NCI-H2081 (cell line): ENCODE results near the gene OR2D3.
"Not testable (repeated sequence)": the region's sequence is repeated elsewhere in the genome, so short reads cannot be mapped to it uniquely, and the experiment has no call there.

ENCODE experiments used
- DNase-seq, 2 experiments: peaks; one replicate each; lab custom pipeline; 2025; lab: John Stamatoyannopoulos, UW

The OR2D3 gene

GRCh38 chr11:6920702-6921101, at the start of gene OR2D3:
Gene OR2D3 (plus strand): TSS chr11:6921002. CDS start chr11:6921002, 0 bp downstream.
- DNase-seq = no peak

GRCh38 chr11:6871278-6871677, 49.5 kb upstream of the OR2D3 start:
- no peak for DNase-seq

DNA sequence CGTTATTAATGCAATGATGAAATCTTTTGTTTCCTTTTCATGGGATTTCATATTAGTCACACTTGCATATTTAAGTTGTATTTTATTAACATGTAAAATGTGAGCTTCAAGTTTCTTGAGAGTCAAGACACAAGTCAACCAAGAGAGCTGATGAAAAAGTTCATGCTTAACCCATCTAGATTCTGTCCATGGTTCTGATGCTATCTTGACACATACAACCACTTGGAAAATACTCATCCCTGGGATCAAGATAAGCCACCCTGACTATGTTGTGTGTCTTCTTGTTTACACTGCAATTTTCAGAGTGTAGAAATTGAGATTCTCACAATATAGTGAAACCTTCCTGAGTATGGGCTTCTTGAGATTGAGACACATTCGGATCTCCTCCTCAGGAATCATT, 45.0 kb upstream of the OR2D3 start:
- DNase-seq = no peak

GRCh38 chr11:6876325-6876724, 44.5 kb upstream of the OR2D3 start, which contains the start of gene OR10A4:
Gene OR10A4 (plus strand): TSS chr11:6876625. CDS start chr11:6876648, 23 bp downstream.
- DNase-seq = no peak

- no peak for DNase-seq
Observed at GRCh38 chr11:6876914-6877313, 43.9 kb upstream of the OR2D3 start.

- DNase-seq = no peak
Observed at GRCh38 chr11:6882751-6883150, 38.1 kb upstream of the OR2D3 start.

DNA sequence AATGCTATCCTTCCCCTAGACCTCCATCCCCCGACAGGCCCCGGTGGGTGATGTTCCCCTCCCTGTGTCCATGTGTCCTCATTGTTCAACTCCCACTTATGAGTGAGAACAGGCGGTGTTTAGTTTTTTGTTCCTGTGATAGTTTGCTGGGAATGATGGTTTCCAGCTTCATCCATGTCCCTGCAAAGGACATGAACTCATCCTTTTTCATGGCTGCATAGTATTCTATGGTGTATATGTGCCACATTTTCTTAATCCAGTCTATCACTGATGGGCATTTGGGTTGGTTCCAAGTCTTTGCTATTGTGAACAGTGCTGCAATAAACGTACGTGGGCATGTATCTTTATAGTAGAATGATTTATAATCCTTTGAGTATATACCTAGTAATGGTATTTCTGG, 33.1 kb upstream of the OR2D3 start:
- not testable (repeated sequence) for DNase-seq

- no peak for DNase-seq
Observed at GRCh38 chr11:6888830-6889229, 32.0 kb upstream of the OR2D3 start.

DNA sequence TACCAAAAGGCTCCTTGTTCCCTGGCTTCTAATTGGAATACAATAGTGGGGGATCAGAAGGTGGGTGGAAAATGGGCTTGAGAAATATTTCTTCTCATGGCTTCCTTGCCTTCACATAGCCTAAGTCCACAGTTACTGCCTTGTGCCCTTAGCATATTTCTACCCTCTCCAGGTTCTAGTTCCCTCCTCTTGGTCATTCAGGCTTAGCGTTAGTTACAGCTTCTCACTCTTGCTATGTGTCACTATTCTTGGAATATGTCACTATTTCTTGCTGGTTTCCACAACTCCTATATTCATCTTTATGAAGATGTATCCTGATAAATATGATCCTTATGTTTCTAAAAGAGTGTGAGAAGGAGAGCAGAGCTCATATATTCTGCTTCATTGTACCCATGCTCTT, 31.0 kb upstream of the OR2D3 start:
- DNase-seq = no peak

DNA sequence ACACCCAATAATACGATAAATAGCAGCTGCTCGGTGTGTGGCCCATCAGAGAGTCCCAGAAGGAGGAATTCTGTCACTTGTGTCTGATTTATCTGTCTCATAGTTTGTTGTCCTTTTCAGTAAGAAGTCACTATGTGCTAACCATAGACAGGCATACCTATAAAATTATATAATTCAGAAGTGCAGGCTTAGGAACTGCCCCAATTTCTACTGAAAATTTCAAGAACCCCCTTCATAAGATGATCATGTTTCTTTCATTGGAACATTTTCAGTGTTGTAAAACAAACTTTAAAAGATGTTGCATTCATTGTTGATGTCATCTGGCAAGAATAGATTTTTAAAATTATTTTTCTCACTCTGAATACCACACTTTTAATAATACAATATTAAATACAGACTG, 28.4 kb upstream of the OR2D3 start, which contains the start of gene OR2D2:
Gene OR2D2, minus strand, starts transcription at position 101 of the 400 bp plus-strand sequence. Its CDS starts 0 bp downstream, at position 101.
- DNase-seq = no peak

DNA sequence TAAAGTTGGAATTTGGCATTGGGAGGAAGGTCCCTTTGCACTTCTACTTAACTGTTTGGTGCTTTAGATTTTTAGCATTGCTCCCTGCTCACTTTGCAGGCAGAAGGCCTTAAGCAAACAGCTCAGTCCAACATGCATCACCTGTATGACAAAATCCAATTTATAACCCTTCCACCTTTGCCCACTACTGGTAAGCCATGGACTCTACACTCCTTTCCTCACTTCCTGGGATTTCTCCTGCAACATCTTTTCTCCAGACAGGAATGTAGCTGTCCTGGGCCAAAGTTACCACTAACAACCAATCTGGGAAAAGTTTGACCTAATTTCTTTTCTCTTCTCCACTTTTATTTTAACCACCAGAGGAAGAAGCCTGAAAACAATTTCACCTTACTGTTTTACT, 26.7 kb upstream of the OR2D3 start:
- no peak for DNase-seq

- no peak for DNase-seq
Observed at GRCh38 chr11:6895010-6895409, 25.8 kb upstream of the OR2D3 start.

DNA sequence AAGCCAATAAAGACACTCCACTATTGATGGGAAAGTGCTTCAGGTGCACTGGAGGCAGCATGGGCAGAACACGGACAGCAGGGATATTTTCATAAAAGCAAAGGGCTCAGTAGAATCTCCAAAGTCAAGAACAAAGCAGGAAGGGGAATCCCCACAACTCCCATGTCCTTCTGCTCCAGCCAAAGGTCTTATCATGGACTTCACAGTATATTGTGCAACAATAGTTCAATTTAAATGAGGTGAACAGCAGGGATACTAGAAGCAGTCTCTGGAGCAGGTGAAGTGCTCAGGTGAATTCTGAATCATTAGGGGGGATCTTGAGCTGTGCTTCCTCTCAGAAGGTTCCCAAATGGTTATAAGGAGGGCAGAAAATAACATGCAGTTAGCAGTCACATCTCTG, 21.9 kb upstream of the OR2D3 start:
- no peak for DNase-seq

DNA sequence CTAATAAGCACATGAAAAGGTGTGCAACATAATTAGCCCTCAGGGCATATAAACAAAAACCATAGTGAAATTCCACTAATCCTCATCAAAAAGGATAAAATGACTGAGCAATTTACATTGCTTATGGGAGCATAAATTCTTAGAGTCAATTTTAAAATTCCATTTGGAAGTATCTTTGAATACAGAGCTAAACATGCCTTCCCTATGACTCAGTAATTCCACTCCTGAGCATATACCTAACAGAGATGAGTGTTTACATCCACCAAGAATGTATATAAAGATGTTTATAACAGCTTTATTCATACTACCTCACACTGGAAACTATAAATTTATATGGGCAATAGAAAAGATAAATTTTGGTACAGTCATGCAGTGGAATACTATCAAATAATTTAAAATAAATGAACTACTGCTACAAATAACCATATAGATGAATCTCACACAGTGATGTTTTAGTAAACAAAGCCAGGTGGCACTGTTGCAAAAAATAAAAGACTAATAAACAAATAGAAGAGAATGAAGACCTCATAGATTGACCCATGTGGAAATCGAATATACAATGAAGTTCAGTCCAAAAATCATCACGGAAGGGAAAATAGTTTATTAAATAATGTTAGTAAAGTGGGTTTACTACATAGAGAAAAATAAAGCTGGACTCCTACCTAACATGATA, 20.3 kb upstream of the OR2D3 start:
- no peak for DNase-seq

DNA sequence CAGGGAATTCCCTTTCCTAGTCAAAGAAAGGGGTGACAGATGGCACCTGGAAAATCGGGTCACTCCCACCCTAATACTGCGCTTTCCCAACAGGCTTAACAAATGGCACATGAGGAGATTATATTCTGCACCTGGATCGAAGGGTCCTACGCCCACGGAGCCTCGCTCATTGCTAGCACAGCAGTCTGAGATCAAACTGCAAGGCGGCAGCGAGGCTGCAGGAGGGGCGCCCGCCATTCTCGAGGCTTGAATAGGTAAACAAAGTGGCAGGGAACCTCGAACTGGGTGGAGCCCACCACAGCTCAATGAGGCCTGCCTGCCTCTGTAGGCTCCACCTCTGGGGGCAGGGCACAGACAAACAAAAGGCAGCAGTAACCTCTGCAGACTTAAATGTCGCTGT, 16.0 kb upstream of the OR2D3 start:
- not testable (repeated sequence) for DNase-seq

DNA sequence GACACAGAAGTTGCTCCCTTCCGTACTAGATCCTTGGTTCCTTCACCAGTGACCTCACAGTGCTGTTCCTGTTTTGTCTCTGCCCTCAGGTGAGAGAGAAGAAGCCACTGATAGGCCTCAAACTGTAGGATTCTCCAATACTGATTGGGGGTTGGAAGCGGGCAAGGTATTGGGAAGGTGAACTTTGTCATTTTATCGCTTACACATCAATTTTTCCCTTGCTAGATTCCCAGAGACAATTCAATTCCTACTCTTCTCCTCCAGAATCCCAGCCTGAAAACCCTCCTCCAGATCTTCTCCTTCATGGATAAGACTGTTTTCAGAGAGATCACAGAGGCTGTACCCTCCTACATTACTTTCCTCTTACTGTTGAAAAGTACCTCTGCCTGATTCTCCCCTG, 9.4 kb upstream of the OR2D3 start:
- DNase-seq = no peak

GRCh38 chr11:6911948-6912347, 8.9 kb upstream of the OR2D3 start:
- no peak for DNase-seq

DNA sequence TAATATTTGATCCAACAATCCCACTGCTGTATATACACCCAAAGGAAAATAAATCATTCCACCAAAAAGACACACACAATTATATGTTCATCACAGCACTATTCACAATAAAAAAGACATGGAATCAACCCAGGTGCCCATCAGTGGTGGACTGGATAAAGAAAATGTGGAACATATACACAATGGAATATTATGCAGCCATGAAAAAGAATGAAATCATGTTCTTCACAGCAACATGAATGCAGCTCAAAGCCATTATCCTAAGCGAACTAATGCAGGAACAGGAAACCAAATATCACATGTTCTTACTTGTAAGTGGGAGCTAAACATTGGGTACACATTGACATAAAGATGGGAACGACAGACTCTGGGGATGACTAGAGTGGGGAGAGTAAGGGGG, 1.1 kb upstream of the OR2D3 start:
- DNase-seq = no peak

DNA sequence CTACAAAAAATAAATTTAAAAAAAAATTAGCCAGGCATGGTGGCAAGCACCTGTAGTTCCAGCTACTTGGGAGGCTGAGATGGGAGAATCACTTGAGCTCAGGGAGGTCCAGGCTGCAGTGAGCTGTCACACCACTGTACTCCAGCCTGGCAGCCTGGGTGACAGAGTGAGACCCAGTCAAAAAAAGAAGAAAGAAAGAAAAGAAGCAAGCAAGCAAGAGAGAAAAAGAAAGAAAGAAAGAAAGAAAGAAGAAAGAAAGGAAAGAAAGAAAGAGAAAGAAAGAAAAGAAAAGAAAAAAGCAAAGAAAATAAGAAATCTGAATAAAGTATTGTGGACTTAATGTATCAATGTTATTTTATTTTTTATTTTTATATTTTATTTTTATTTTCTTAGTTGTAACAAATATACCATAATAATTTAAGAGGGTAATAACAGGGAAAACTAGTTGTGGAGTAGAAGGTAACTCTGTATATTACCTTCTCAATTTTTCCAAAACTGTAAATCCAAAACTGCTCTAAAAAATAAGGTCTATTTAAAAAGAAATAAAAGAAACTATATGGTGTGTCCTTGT, 4.3 kb downstream of the OR2D3 start:
- no peak for DNase-seq

DNA sequence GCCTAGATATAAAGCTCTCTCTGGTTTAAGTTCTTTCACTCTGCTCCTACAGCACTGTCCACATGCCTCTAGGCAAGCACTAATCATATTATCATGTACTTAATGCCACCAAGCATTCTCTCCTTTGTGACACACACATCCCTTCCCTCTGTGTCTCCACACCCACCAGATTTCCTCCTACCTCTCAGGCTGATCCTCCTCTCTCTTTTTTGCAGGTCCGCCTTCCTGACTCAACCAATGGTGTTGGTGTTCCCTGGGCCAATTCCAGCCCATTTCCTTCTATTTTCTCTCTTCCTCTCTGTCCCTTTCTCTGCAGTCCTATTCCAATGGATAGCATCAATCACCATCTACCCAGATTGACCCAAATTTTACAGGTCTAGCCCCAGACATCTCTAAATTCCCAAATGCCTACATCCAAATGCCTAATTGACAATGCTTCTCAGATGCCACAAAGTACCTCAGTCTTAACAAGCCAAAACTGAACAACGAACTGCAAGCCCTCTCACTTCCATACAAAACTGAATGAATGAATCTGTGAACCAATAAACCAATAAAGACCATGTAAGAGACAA, 4.9 kb downstream of the OR2D3 start:
- DNase-seq = peak in 1 of 2 experiments; percentile 23

GRCh38 chr11:6926208-6927029, 5.6 kb downstream of the OR2D3 start, which contains the start of gene ZNF215:
Gene ZNF215 (plus strand): TSS chr11:6926426. CDS start chr11:6932273, 5,847 bp downstream.
- peak; percentile 76 to 84 for DNase-seq

- DNase-seq = peak in 1 of 2 experiments; percentile 26
Observed at GRCh38 chr11:6927030-6927617, 6.3 kb downstream of the OR2D3 start.
